HEK293 (cell line): Measurements from ENCODE around the gene DLX3.

ENCODE experiments used
- CTCF ChIA-PET: fragments of 350-600 bp; formaldehyde crosslinking; extraction: SDS; loops from one replicate; lab custom pipeline; 2021; ENCODE audit warnings: antibody characterized with exemption; lab: Yijun Ruan, JAX
- POLR2A ChIA-PET: fragments of 300-600 bp; formaldehyde crosslinking; extraction: SDS; loops from one replicate; lab custom pipeline; 2020; ENCODE audit warnings: antibody characterized with exemption, inconsistent platforms; lab: Yijun Ruan, JAX
- H3K27ac ChIP-seq: fragments of 200-500 bp; sonication (Bioruptor generic); 2 replicates; pipeline ENCODE4 v1.5.1; 2014; ENCODE audit warnings: low read depth, low read length, control low read depth, inconsistent platforms; ENCODE audit errors: extremely low read depth
- H3K36me3 ChIP-seq, 2 experiments: fragments of 200-500 bp in 1 of 2; sonication (Bioruptor generic) in 1 of 2; 1 replicate in 1 of 2; 2 replicates in 1 of 2; pipeline ENCODE4 v1.5.1; 2014 to 2017; ENCODE audit warnings: inconsistent platforms in 2 of 2, low read length in 2 of 2; ENCODE audit not compliant: control insufficient read depth in 2 of 2, insufficient read depth in 1 of 2
- H3K4me1 ChIP-seq: fragments of 200-500 bp; sonication (Bioruptor generic); 2 replicates; pipeline ENCODE4 v1.5.1; 2014; ENCODE audit warnings: mild to moderate bottlenecking, low read length, inconsistent platforms; ENCODE audit not compliant: control insufficient read depth, insufficient read depth
- H3K4me3 ChIP-seq: 2 replicates; pipeline ENCODE4 v1.5.1; 2011; ENCODE audit warnings: low read depth, mild to moderate bottlenecking, control low read depth, low read length, moderate library complexity
- H3K9me3 ChIP-seq: fragments of 200-500 bp; sonication (Bioruptor generic); 2 replicates; pipeline ENCODE4 v1.5.1; 2014; ENCODE audit warnings: low read depth, low read length, inconsistent platforms; ENCODE audit not compliant: control insufficient read depth, insufficient read depth
- HOXA7 ChIP-seq: sonication (generic); formaldehyde crosslinking; IDR thresholded peaks from 2 replicates; pipeline ENCODE4 v1.8.1; 2022; ENCODE audit warnings: missing genetic modification reagents, borderline replicate concordance
- KLF17 ChIP-seq: fragments of 450-650 bp; formaldehyde crosslinking; IDR thresholded peaks from 2 replicates; pipeline ENCODE4 v1.5.1; 2016; ENCODE audit warnings: missing biosample characterization, missing genetic modification characterization
- KLF8 ChIP-seq: fragments of 450-650 bp; formaldehyde crosslinking; IDR thresholded peaks from 2 replicates; pipeline ENCODE4 v1.5.1; 2016; ENCODE audit warnings: missing biosample characterization, missing genetic modification characterization
- REPIN1 ChIP-seq: fragments of 450-650 bp; formaldehyde crosslinking; IDR thresholded peaks from 2 replicates; pipeline ENCODE4 v1.5.1; 2017; ENCODE audit warnings: missing biosample characterization, missing genetic modification characterization, low read depth
- SP3 ChIP-seq: fragments of 450-650 bp; formaldehyde crosslinking; IDR thresholded peaks from 2 replicates; pipeline ENCODE4 v1.5.1; 2016; ENCODE audit warnings: missing biosample characterization, missing genetic modification characterization
- YY1 ChIP-seq: fragments of 450-650 bp; formaldehyde crosslinking; IDR thresholded peaks from 2 replicates; pipeline ENCODE4 v1.5.1; 2018; ENCODE audit warnings: missing biosample characterization, missing genetic modification characterization
- ZBTB17 ChIP-seq: fragments of 450-650 bp; formaldehyde crosslinking; IDR thresholded peaks from 2 replicates; pipeline ENCODE4 v1.5.1; 2016; ENCODE audit warnings: missing biosample characterization, missing genetic modification characterization
- ZBTB21 ChIP-seq: fragments of 450-650 bp; formaldehyde crosslinking; IDR thresholded peaks from 2 replicates; pipeline ENCODE4 v1.5.1; 2017; ENCODE audit warnings: missing biosample characterization, missing genetic modification characterization
- ZFP3 ChIP-seq: fragments of 450-650 bp; formaldehyde crosslinking; IDR thresholded peaks from 2 replicates; pipeline ENCODE4 v1.5.1; 2016; ENCODE audit warnings: low read depth, missing biosample characterization, missing genetic modification characterization
- ZNF112 ChIP-seq: fragments of 450-650 bp; formaldehyde crosslinking; IDR thresholded peaks from 2 replicates; pipeline ENCODE4 v1.5.0; 2017; ENCODE audit warnings: missing biosample characterization, missing genetic modification characterization
- ZNF132 ChIP-seq: fragments of 450-650 bp; formaldehyde crosslinking; IDR thresholded peaks from 2 replicates; pipeline ENCODE4 v1.5.1; 2017; ENCODE audit warnings: missing biosample characterization, missing genetic modification characterization, borderline replicate concordance
- ZNF155 ChIP-seq: fragments of 450-650 bp; formaldehyde crosslinking; IDR thresholded peaks from 2 replicates; pipeline ENCODE4 v1.5.1; 2016; ENCODE audit warnings: missing biosample characterization, missing genetic modification characterization
- ZNF221 ChIP-seq: fragments of 450-650 bp; formaldehyde crosslinking; IDR thresholded peaks from 2 replicates; pipeline ENCODE4 v1.5.1; 2017; ENCODE audit warnings: missing biosample characterization, missing genetic modification characterization, borderline replicate concordance
- ZNF248 ChIP-seq: fragments of 450-650 bp; formaldehyde crosslinking; IDR thresholded peaks from 2 replicates; pipeline ENCODE4 v1.5.1; 2017; ENCODE audit warnings: missing biosample characterization, missing genetic modification characterization
- ZNF26 ChIP-seq: fragments of 450-650 bp; formaldehyde crosslinking; IDR thresholded peaks from 2 replicates; pipeline ENCODE4 v1.5.1; 2016; ENCODE audit warnings: missing biosample characterization, missing genetic modification characterization
- ZNF324 ChIP-seq: fragments of 450-650 bp; formaldehyde crosslinking; IDR thresholded peaks from 2 replicates; pipeline ENCODE4 v1.5.1; 2016; ENCODE audit warnings: missing biosample characterization, missing genetic modification characterization
- ZNF341 ChIP-seq: fragments of 450-650 bp; formaldehyde crosslinking; IDR thresholded peaks from 2 replicates; pipeline ENCODE4; 2016; ENCODE audit warnings: low read depth, missing biosample characterization, missing genetic modification characterization
- ZNF580 ChIP-seq: fragments of 450-650 bp; formaldehyde crosslinking; IDR thresholded peaks from 2 replicates; pipeline ENCODE4 v1.5.1; 2016; ENCODE audit warnings: missing biosample characterization, missing genetic modification characterization
- ZNF623 ChIP-seq: fragments of 450-650 bp; formaldehyde crosslinking; IDR thresholded peaks from 2 replicates; pipeline ENCODE4 v1.5.1; 2016; ENCODE audit warnings: missing biosample characterization, missing genetic modification characterization
- ZNF658 ChIP-seq: fragments of 450-650 bp; formaldehyde crosslinking; IDR thresholded peaks from 2 replicates; pipeline ENCODE4; 2016; ENCODE audit warnings: missing biosample characterization, missing genetic modification characterization
- ZNF747 ChIP-seq: fragments of 450-650 bp; formaldehyde crosslinking; IDR thresholded peaks from 2 replicates; pipeline ENCODE4 v1.5.1; 2016; ENCODE audit warnings: missing biosample characterization, missing genetic modification characterization
- ZNF777 ChIP-seq: fragments of 450-650 bp; formaldehyde crosslinking; IDR thresholded peaks from 2 replicates; pipeline ENCODE4 v1.5.1; 2017; ENCODE audit warnings: missing biosample characterization, missing genetic modification characterization, borderline replicate concordance
- ZNF785 ChIP-seq: fragments of 450-650 bp; formaldehyde crosslinking; IDR thresholded peaks from 2 replicates; pipeline ENCODE4 v1.5.1; 2016; ENCODE audit warnings: missing biosample characterization, missing genetic modification characterization
- ZNF791 ChIP-seq: fragments of 450-650 bp; formaldehyde crosslinking; IDR thresholded peaks from 2 replicates; pipeline ENCODE4 v1.5.1; 2016; ENCODE audit warnings: missing biosample characterization, missing genetic modification characterization
- ZSCAN4 ChIP-seq: fragments of 450-650 bp; formaldehyde crosslinking; IDR thresholded peaks from 2 replicates; pipeline ENCODE4 v1.5.1; 2017; ENCODE audit warnings: missing biosample characterization, missing genetic modification characterization

DLX3 gene

GRCh38 chr17:49987681-49988441, 7.2 kb downstream of the DLX3 start (continued):
- TF ChIP-seq YY1 (tag by site-specific recombination) (no peak), ZFP3 (tag by site-specific recombination) (no peak), SP3 (tag by site-specific recombination) (peak; percentile 41; the same call in 1 of the 2 replicates), ZNF112 (no peak), KLF17 (tag by site-specific recombination) (peak; percentile 50; the same call in 1 of the 2 replicates), REPIN1 (tag by site-specific recombination) (no peak), ZNF132 (tag by site-specific recombination) (no peak), ZBTB21 (tag by site-specific recombination) (no peak), ZNF341 (tag by site-specific recombination) (peak; percentile 71), ZNF324 (tag by site-specific recombination) (no peak), ZNF155 (no peak), ZNF248 (tag by site-specific recombination) (no peak), HOXA7 (CRISPR knock-in tag) (no peak), ZNF747 (tag by site-specific recombination) (no peak), ZNF623 (tag by site-specific recombination) (no peak), ZNF580 (no peak), ZBTB17 (tag by site-specific recombination) (0 out of 2 replicates have a peak, but pooled peaks have one; percentile 38), ZNF791 (tag by site-specific recombination) (no peak), ZNF221 (tag by site-specific recombination) (no peak), ZNF26 (tag by site-specific recombination) (no peak)

- ChIA-PET CTCF (interaction anchor here (1.0 to 7.9 kb wide), 6 partner anchors 10 to 431 kb away, joined by 3 to 67 read pairs (median 4); no protein-coding TSS in a partner anchor), POLR2A (interaction anchor here (0.5 kb wide), 1 partner anchor 18 kb away, joined by 3 read pairs; no protein-coding TSS in a partner anchor)
- Histone ChIP-seq H3K27ac (no peak overlapping the region), H3K4me3 (no peak overlapping the region), H3K36me3 (no peaks in the 10 kb centered on the region), H3K9me3 (no peaks in the 10 kb centered on the region), H3K4me1 (no peaks in the 10 kb centered on the region; the same call in 1 of the 2 replicates)
- no peak for TF ChIP-seq ZSCAN4 (tag by site-specific recombination)
- TF ChIP-seq ZNF777, result no peak
- no peak for TF ChIP-seq ZNF785 (tag by site-specific recombination)
- no peak for TF ChIP-seq KLF8 (tag by site-specific recombination)
- TF ChIP-seq ZNF658 (tag by site-specific recombination), result no peak
- TF ChIP-seq, all 188 proteins: peak for 0
Measured at GRCh38 chr17:49987290-49987585, 7.8 kb downstream of the DLX3 start.
